HUDEP-2 (cell line): Measurements from ENCODE around the gene SCYGR2.

Experiments
- DNase-seq, 76 experiments: peaks; one replicate each; lab custom pipeline; 2025; ENCODE audit not compliant: unreplicated experiment in 76 of 76; lab: John Stamatoyannopoulos, UW

SCYGR2 gene

GRCh38 chr2:227612546-227613271, 14.0 kb downstream of the SCYGR2 start:
- no peak for DNase-seq

GRCh38 chr2:227613272-227613660, 14.6 kb downstream of the SCYGR2 start:
- DNase-seq, result no peak

- no peak for DNase-seq
Observed at GRCh38 chr2:227614246-227614645, 15.6 kb downstream of the SCYGR2 start.

- no peak for DNase-seq
Observed at GRCh38 chr2:227614740-227615139, 16.0 kb downstream of the SCYGR2 start, which contains the start of gene SCYGR3. Gene SCYGR3 (minus strand): TSS chr2:227614840. CDS start chr2:227614840, 0 bp downstream.

- no peak for DNase-seq
Observed at GRCh38 chr2:227615181-227615580, 16.5 kb downstream of the SCYGR2 start.

GRCh38 chr2:227615906-227616305, 17.2 kb downstream of the SCYGR2 start:
- DNase-seq, result no peak

GRCh38 chr2:227616631-227617030, 17.9 kb downstream of the SCYGR2 start:
- no peak for DNase-seq

GRCh38 chr2:227617316-227618230, 18.9 kb downstream of the SCYGR2 start, which contains the start of gene SCYGR4:
Gene SCYGR4 (plus strand): TSS chr2:227617498. CDS start chr2:227617498, 0 bp downstream.
- DNase-seq, result no peak

- no peak for DNase-seq
Observed at GRCh38 chr2:227623226-227623625, 24.5 kb downstream of the SCYGR2 start.

GRCh38 chr2:227625420-227625819, 26.7 kb downstream of the SCYGR2 start:
- no peak for DNase-seq

GRCh38 chr2:227626580-227627151, 28.0 kb downstream of the SCYGR2 start:
- no peak for DNase-seq

- DNase-seq, result no peak
Observed at GRCh38 chr2:227627769-227628168, 29.1 kb downstream of the SCYGR2 start.

GRCh38 chr2:227629435-227629834, 30.7 kb downstream of the SCYGR2 start:
- DNase-seq, result no peak

GRCh38 chr2:227630322-227630721, 31.6 kb downstream of the SCYGR2 start:
- DNase-seq, result no peak

- no peak for DNase-seq
Observed at GRCh38 chr2:227632827-227633226, 34.1 kb downstream of the SCYGR2 start.

GRCh38 chr2:227634201-227634600, 35.5 kb downstream of the SCYGR2 start:
- no peak for DNase-seq

- DNase-seq, result no peak
Observed at GRCh38 chr2:227642656-227643055, 44.0 kb downstream of the SCYGR2 start.

GRCh38 chr2:227643990-227644551, 45.4 kb downstream of the SCYGR2 start:
- DNase-seq, result no peak
